Measurements from ENCODE around the gene PIK3C2B. TPM values are rescaled to one million over a fixed set of nuclear protein-coding genes. Genes with fewer than 3 reads are reported as not detected.

The PIK3C2B gene
- total RNA-seq, 3 donors from 2014 or later (not counting 1 experiment from before 2014, with no cell fraction given), result 18.1 to 34.8 (median 29.5) TPM

GRCh38 chr1:204503122-204503912, 8.7 kb upstream of the PIK3C2B start:
- DNase-seq, result peak in 1 of 2 donors; percentile 88
- peak overlapping the region; percentile 75 for H3K4me3 Mint-ChIP-seq
- peak overlapping the region; percentile 51 to 84 for H3K27ac Mint-ChIP-seq

GRCh38 chr1:204502241-204502640, 7.6 kb upstream of the PIK3C2B start:
- peaks cover 8 to 12% of the 10 kb centered on the region in 2 donors for H3K27me3 Mint-ChIP-seq (ENCODE audit: low read depth in 2 of 2)
- WGBS (ENCODE audit: insufficient coverage), result 90% methylated on average over 5 of the region's 6 CpGs
- TF ChIP-seq, protein P1, sequence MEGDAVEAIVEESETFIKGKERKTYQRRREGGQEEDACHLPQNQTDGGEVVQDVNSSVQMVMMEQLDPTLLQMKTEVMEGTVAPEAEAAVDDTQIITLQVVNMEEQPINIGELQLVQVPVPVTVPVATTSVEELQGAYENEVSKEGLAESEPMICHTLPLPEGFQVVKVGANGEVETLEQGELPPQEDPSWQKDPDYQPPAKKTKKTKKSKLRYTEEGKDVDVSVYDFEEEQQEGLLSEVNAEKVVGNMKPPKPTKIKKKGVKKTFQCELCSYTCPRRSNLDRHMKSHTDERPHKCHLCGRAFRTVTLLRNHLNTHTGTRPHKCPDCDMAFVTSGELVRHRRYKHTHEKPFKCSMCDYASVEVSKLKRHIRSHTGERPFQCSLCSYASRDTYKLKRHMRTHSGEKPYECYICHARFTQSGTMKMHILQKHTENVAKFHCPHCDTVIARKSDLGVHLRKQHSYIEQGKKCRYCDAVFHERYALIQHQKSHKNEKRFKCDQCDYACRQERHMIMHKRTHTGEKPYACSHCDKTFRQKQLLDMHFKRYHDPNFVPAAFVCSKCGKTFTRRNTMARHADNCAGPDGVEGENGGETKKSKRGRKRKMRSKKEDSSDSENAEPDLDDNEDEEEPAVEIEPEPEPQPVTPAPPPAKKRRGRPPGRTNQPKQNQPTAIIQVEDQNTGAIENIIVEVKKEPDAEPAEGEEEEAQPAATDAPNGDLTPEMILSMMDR (IDR thresholded peaks at IDR 0.05), result no peak
- H3K36me3 Mint-ChIP-seq, result peaks cover 14% of the 10 kb centered on the region
- H3K4me3 Mint-ChIP-seq, result no peak overlapping the region
- H3K4me1 Mint-ChIP-seq, result peaks cover 24 to 26% of the 10 kb centered on the region in 2 donors
- Histone ChIP-seq H3K36me3 (ENCODE audit: control insufficient read depth, insufficient read depth, low read length) (no peaks in the 10 kb centered on the region), H3K27ac (ENCODE audit: low read length) (no peak overlapping the region), H3K4me3 (ENCODE audit: low read length) (no peak overlapping the region), H3K4me1 (ENCODE audit: control insufficient read depth, insufficient read depth, low read length) (peaks cover 5% of the 10 kb centered on the region), H3K9me3 (ENCODE audit: control insufficient read depth, insufficient read depth, low read length) (no peaks in the 10 kb centered on the region), H3K27me3 (ENCODE audit: control insufficient read depth, insufficient read depth, low read length) (no peaks in the 10 kb centered on the region)
- no peak for DNase-seq
- H3K9me3 Mint-ChIP-seq, result peaks cover 0 to 2% of the 10 kb centered on the region in 2 donors
- no peak overlapping the region for H3K27ac Mint-ChIP-seq
- intact Hi-C loops (cut with micrococcal nuclease), result loop anchor here (2.0 kb wide), 1 partner anchor 339 kb away; no protein-coding TSS in a partner anchor
- no peak for ATAC-seq

More at GRCh38 chr1:204503122-204503912, 8.7 kb upstream of the PIK3C2B start:
- peaks cover 13% of the 10 kb centered on the region for H3K4me1 ChIP-seq (ENCODE audit: control insufficient read depth, insufficient read depth, low read length)
- no peaks in the 10 kb centered on the region for H3K36me3 ChIP-seq (ENCODE audit: control insufficient read depth, insufficient read depth, low read length)
- Mint-ChIP-seq H3K9me3 (peaks cover 0 to 2% of the 10 kb centered on the region in 2 donors), H3K27me3 (ENCODE audit: low read depth in 2 of 2) (peaks cover 6 to 12% of the 10 kb centered on the region in 2 donors), H3K36me3 (peaks cover 15% of the 10 kb centered on the region), H3K4me1 (peaks cover 33 to 34% of the 10 kb centered on the region in 2 donors)
- no peaks in the 10 kb centered on the region for H3K9me3 ChIP-seq (ENCODE audit: control insufficient read depth, insufficient read depth, low read length)
- H3K27me3 ChIP-seq (ENCODE audit: control insufficient read depth, insufficient read depth, low read length), result no peaks in the 10 kb centered on the region
- intact Hi-C loops (cut with micrococcal nuclease), result loop anchor here (1.0 to 2.0 kb wide), 3 partner anchors 57 to 341 kb away; no protein-coding TSS in a partner anchor
- H3K4me3 ChIP-seq (ENCODE audit: low read length), result no peak overlapping the region
- H3K27ac ChIP-seq (ENCODE audit: low read length), result no peak overlapping the region
- WGBS (ENCODE audit: insufficient coverage), result 23% methylated on average over 4 of the region's 7 CpGs
- TF ChIP-seq, protein P1 (IDR thresholded peaks at IDR 0.05), result peak; percentile 76
- peak in 1 of 3 donors; percentile 18 for ATAC-seq

DNA sequence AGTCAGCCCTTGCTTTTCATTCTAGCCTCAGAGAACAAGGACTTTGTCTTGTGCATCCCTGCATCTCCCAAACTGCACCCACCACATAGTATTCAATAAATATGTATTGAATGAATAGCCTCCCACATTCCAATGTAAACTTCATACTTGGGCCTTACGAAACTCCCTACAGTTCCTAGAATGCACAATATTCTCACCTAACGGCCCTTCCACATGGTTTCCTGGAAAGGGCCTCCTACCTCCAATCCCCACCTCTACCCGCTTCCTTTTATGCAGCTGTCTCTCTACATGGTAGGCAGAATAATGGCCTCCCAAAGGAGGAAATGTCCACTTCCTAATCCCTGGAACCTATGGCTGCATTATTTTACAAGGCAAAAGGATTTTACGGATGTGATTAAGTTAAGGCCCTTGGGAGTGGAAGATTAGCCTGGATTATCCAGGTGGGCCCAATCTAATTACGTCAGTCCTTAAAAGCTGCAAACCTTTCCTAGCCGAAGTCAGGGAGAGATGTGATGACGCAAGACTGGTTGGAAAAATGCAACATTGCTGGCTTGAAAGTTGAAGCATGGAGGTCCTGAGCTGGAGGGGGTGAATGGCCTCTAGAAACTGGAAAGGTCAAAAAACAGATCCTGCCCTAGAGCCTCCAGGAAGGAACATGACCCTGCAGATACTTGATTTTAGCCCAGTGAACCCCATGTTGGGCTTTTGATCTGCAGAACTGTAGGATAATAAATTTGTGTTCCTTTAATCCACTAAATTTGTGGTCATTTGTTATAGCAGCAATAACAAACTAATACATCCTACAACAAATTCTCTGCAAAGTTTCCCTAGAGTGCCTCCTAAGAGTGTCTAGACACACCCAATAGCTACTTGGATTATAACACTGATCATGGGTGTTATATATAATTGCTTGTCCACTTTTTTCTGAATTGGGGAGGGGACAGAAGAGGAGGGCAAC, 5.2 kb upstream of the PIK3C2B start:
- DNase-seq (no peak), ATAC-seq (no peak)
- Mint-ChIP-seq H3K4me1 (peaks cover 15 to 16% of the 10 kb centered on the region in 2 donors), H3K9me3 (no peaks in the 10 kb centered on the region), H3K36me3 (no peaks in the 10 kb centered on the region), H3K27me3 (ENCODE audit: low read depth in 2 of 2) (peaks cover 0 to 5% of the 10 kb centered on the region in 2 donors), H3K4me3 (no peak overlapping the region), H3K27ac (peak overlapping the region in 1 of 2 donors; percentile 10)
- TF ChIP-seq, protein P1 (IDR thresholded peaks at IDR 0.05), result no peak
- intact Hi-C loops (cut with micrococcal nuclease), result no loop called here
- Histone ChIP-seq H3K27me3 (ENCODE audit: control insufficient read depth, insufficient read depth, low read length) (no peaks in the 10 kb centered on the region), H3K4me1 (ENCODE audit: control insufficient read depth, insufficient read depth, low read length) (peaks cover 4% of the 10 kb centered on the region), H3K27ac (ENCODE audit: low read length) (no peak overlapping the region), H3K4me3 (ENCODE audit: low read length) (no peak overlapping the region), H3K9me3 (ENCODE audit: control insufficient read depth, insufficient read depth, low read length) (no peaks in the 10 kb centered on the region), H3K36me3 (ENCODE audit: control insufficient read depth, insufficient read depth, low read length) (no peaks in the 10 kb centered on the region)
- WGBS (ENCODE audit: insufficient coverage), result 96% methylated on average over 7 of the region's 7 CpGs

Data from natural killer cell (primary cell).